ENCODE results near the gene PTPRC.

The PTPRC gene

GRCh38 chr1:198723127-198723526 is 84.3 kb downstream of the PTPRC start:
- peaks cover 7% of the 10 kb centered on the region for H3K9me3 Mint-ChIP-seq
- H3K4me1 Mint-ChIP-seq = peaks cover 63% of the 10 kb centered on the region
- no peak overlapping the region for H3K4me3 Mint-ChIP-seq
- H3K27me3 Mint-ChIP-seq = no peaks in the 10 kb centered on the region
- peaks cover 37% of the 10 kb centered on the region for H3K36me3 Mint-ChIP-seq
- peak overlapping the region; percentile 25 for H3K27ac Mint-ChIP-seq

GRCh38 chr1:198725090-198725489 is 86.2 kb downstream of the PTPRC start:
- H3K36me3 Mint-ChIP-seq = peaks cover 30% of the 10 kb centered on the region
- H3K27ac Mint-ChIP-seq = peak overlapping the region; percentile 99
- peak overlapping the region; percentile 76 for H3K4me3 Mint-ChIP-seq
- H3K4me1 Mint-ChIP-seq = peaks cover 72% of the 10 kb centered on the region
- H3K9me3 Mint-ChIP-seq = peaks cover 7% of the 10 kb centered on the region
- H3K27me3 Mint-ChIP-seq = no peaks in the 10 kb centered on the region

- H3K9me3 Mint-ChIP-seq = peaks cover 11% of the 10 kb centered on the region
- H3K36me3 Mint-ChIP-seq = peaks cover 34% of the 10 kb centered on the region
- H3K4me3 Mint-ChIP-seq = peak overlapping the region; percentile 16
- H3K4me1 Mint-ChIP-seq = peaks cover 75% of the 10 kb centered on the region
- H3K27ac Mint-ChIP-seq = peak overlapping the region; percentile 99
- H3K27me3 Mint-ChIP-seq = no peaks in the 10 kb centered on the region
Observed at GRCh38 chr1:198726455-198726854, 87.6 kb downstream of the PTPRC start.

GRCh38 chr1:198729195-198729863 is 90.5 kb downstream of the PTPRC start:
- no peaks in the 10 kb centered on the region for H3K27me3 Mint-ChIP-seq
- H3K9me3 Mint-ChIP-seq = peaks cover 12% of the 10 kb centered on the region
- peaks cover 81% of the 10 kb centered on the region for H3K4me1 Mint-ChIP-seq
- no peak overlapping the region for H3K4me3 Mint-ChIP-seq
- H3K36me3 Mint-ChIP-seq = peaks cover 42% of the 10 kb centered on the region
- peak overlapping the region; percentile 95 for H3K27ac Mint-ChIP-seq

GRCh38 chr1:198730952-198731351 is 92.1 kb downstream of the PTPRC start:
- Mint-ChIP-seq H3K4me1 (peaks cover 76% of the 10 kb centered on the region), H3K27me3 (no peaks in the 10 kb centered on the region)

GRCh38 chr1:198734323-198735008 is 95.6 kb downstream of the PTPRC start:
- H3K4me1 Mint-ChIP-seq = peaks cover 83% of the 10 kb centered on the region
- H3K27me3 Mint-ChIP-seq = no peaks in the 10 kb centered on the region
- H3K36me3 Mint-ChIP-seq = peaks cover 55% of the 10 kb centered on the region
- H3K4me3 Mint-ChIP-seq = peak overlapping the region; percentile 52
- peaks cover 30% of the 10 kb centered on the region for H3K9me3 Mint-ChIP-seq
- H3K27ac Mint-ChIP-seq = peak overlapping the region; percentile 75

More at GRCh38 chr1:198730952-198731351, 92.1 kb downstream of the PTPRC start:
- H3K36me3 Mint-ChIP-seq = peaks cover 34% of the 10 kb centered on the region
- peaks cover 5% of the 10 kb centered on the region for H3K9me3 Mint-ChIP-seq
- peak overlapping the region; percentile 94 for H3K27ac Mint-ChIP-seq
- no peak overlapping the region for H3K4me3 Mint-ChIP-seq

- Mint-ChIP-seq H3K4me3 (no peak overlapping the region), H3K4me1 (peaks cover 59% of the 10 kb centered on the region), H3K27me3 (no peaks in the 10 kb centered on the region), H3K36me3 (peaks cover 41% of the 10 kb centered on the region), H3K9me3 (peaks cover 20% of the 10 kb centered on the region), H3K27ac (peak overlapping the region; percentile 56)
Observed at GRCh38 chr1:198741744-198742143, 102.9 kb downstream of the PTPRC start.

GRCh38 chr1:198747127-198747526 is 108.3 kb downstream of the PTPRC start:
- H3K9me3 Mint-ChIP-seq = no peaks in the 10 kb centered on the region

GRCh38 chr1:198749279-198749678 is 110.4 kb downstream of the PTPRC start:
- Mint-ChIP-seq H3K36me3 (peaks cover 18% of the 10 kb centered on the region), H3K4me3 (no peak overlapping the region), H3K4me1 (peaks cover 26% of the 10 kb centered on the region), H3K27me3 (no peaks in the 10 kb centered on the region), H3K9me3 (no peaks in the 10 kb centered on the region), H3K27ac (peak overlapping the region; percentile 71)

More at GRCh38 chr1:198747127-198747526, 108.3 kb downstream of the PTPRC start:
- H3K4me3 Mint-ChIP-seq = no peak overlapping the region
- H3K27ac Mint-ChIP-seq = no peak overlapping the region
- no peaks in the 10 kb centered on the region for H3K27me3 Mint-ChIP-seq
- peaks cover 35% of the 10 kb centered on the region for H3K4me1 Mint-ChIP-seq
- H3K36me3 Mint-ChIP-seq = peaks cover 25% of the 10 kb centered on the region

GRCh38 chr1:198750081-198750480 is 111.2 kb downstream of the PTPRC start:
- peaks cover 26% of the 10 kb centered on the region for H3K4me1 Mint-ChIP-seq
- no peaks in the 10 kb centered on the region for H3K27me3 Mint-ChIP-seq
- H3K4me3 Mint-ChIP-seq = no peak overlapping the region
- no peaks in the 10 kb centered on the region for H3K9me3 Mint-ChIP-seq
- H3K27ac Mint-ChIP-seq = no peak overlapping the region
- peaks cover 23% of the 10 kb centered on the region for H3K36me3 Mint-ChIP-seq

- H3K27me3 Mint-ChIP-seq = no peaks in the 10 kb centered on the region
- H3K9me3 Mint-ChIP-seq = no peaks in the 10 kb centered on the region
- peak overlapping the region; percentile 90 for H3K27ac Mint-ChIP-seq
- H3K4me1 Mint-ChIP-seq = peaks cover 26% of the 10 kb centered on the region
- no peak overlapping the region for H3K4me3 Mint-ChIP-seq
- H3K36me3 Mint-ChIP-seq = peaks cover 25% of the 10 kb centered on the region
Observed at GRCh38 chr1:198751741-198752140, 112.9 kb downstream of the PTPRC start.

- peaks cover 22% of the 10 kb centered on the region for H3K36me3 Mint-ChIP-seq
- peak overlapping the region; percentile 80 for H3K27ac Mint-ChIP-seq
- H3K9me3 Mint-ChIP-seq = no peaks in the 10 kb centered on the region
- H3K4me3 Mint-ChIP-seq = no peak overlapping the region
- no peaks in the 10 kb centered on the region for H3K27me3 Mint-ChIP-seq
- H3K4me1 Mint-ChIP-seq = peaks cover 16% of the 10 kb centered on the region
Observed at GRCh38 chr1:198754670-198755069, 115.8 kb downstream of the PTPRC start.

GRCh38 chr1:198755715-198756114 is 116.9 kb downstream of the PTPRC start:
- H3K9me3 Mint-ChIP-seq = no peaks in the 10 kb centered on the region
- peaks cover 22% of the 10 kb centered on the region for H3K4me1 Mint-ChIP-seq
- H3K36me3 Mint-ChIP-seq = peaks cover 20% of the 10 kb centered on the region

GRCh38 chr1:198756470-198756869 is 117.6 kb downstream of the PTPRC start:
- Mint-ChIP-seq H3K4me1 (peaks cover 22% of the 10 kb centered on the region), H3K27ac (peak overlapping the region; percentile 38), H3K27me3 (no peaks in the 10 kb centered on the region), H3K36me3 (peaks cover 13% of the 10 kb centered on the region), H3K4me3 (no peak overlapping the region), H3K9me3 (no peaks in the 10 kb centered on the region)

More at GRCh38 chr1:198755715-198756114, 116.9 kb downstream of the PTPRC start:
- Mint-ChIP-seq H3K4me3 (no peak overlapping the region), H3K27me3 (no peaks in the 10 kb centered on the region), H3K27ac (no peak overlapping the region)

- H3K27ac Mint-ChIP-seq = peak overlapping the region; percentile 43
- no peaks in the 10 kb centered on the region for H3K9me3 Mint-ChIP-seq
- H3K4me3 Mint-ChIP-seq = no peak overlapping the region
- no peaks in the 10 kb centered on the region for H3K36me3 Mint-ChIP-seq
- peaks cover 49% of the 10 kb centered on the region for H3K4me1 Mint-ChIP-seq
- H3K27me3 Mint-ChIP-seq = no peaks in the 10 kb centered on the region
Observed at GRCh38 chr1:198761859-198762616, 123.2 kb downstream of the PTPRC start.

Data from activated naive CD4-positive, alpha-beta T cell treated with anti-CD3 and anti-CD28 coated beads, Interleukin-2, amount 50 U/mL, for 24 hours (primary cell).